Aortic smooth muscle cell (primary cell): ENCODE data around the gene PNMA6F. TPM values are rescaled to one million over a fixed set of nuclear protein-coding genes. Genes with fewer than 3 reads are reported as not detected.

Experiments used
- total RNA-seq: library from RNA; depleted of rRNA; stranded (reverse); fragments of >200 nt; gene quantifications from 2 replicates; pipeline ENCODE4 v1.2.3, GENCODE V29; 2014

The PNMA6F gene
- total RNA-seq = not detected in 2 replicates

GRCh38 chrX:153321381-153322124 is at the start of gene PNMA6F:
PNMA6F (minus strand) TSS chrX:153321767; CDS start chrX:153320674, 1,093 bp downstream.

GRCh38 chrX:153333821-153334653 is 12.5 kb upstream of the PNMA6F start, which contains the start of gene ZNF275:
ZNF275 (plus strand) TSS chrX:153334153; CDS start chrX:153336680, 2,527 bp downstream.

Other genes starting within 250 kb of the PNMA6F start
- gene PNMA6A, start 249.3 kb downstream of the PNMA6F start, total RNA-seq = 0.53 and 0.62 TPM in 2 replicates
- gene MAGEA1, start 142.5 kb downstream of the PNMA6F start, total RNA-seq = not detected in 2 replicates
- 6.3 and 7.8 TPM in 2 replicates for gene ZNF275, start 12.4 kb upstream of the PNMA6F start, total RNA-seq
- gene PNMA6E, start 79.6 kb upstream of the PNMA6F start, total RNA-seq = not detected in 2 replicates
- gene ZFP92, start 89.7 kb upstream of the PNMA6F start, total RNA-seq = under 0.01 TPM in 2 replicates
- gene TREX2, start 124.3 kb upstream of the PNMA6F start, total RNA-seq = 3.5 and 4.9 TPM in 2 replicates
- gene HAUS7, start 148.8 kb upstream of the PNMA6F start, total RNA-seq = 14.3 TPM in 2 replicates
- gene BGN, start 173.2 kb upstream of the PNMA6F start, total RNA-seq = 56.3 and 168 TPM in 2 replicates
- gene ATP2B3, start 195.9 kb upstream of the PNMA6F start, total RNA-seq = not detected in 2 replicates